Measurements from ENCODE around the gene TRIM77. TPM values are rescaled to one million over a fixed set of nuclear protein-coding genes. Genes with fewer than 3 reads are reported as not detected.

TRIM77 gene
- total RNA-seq, 4 donors from 2014 or later, result not detected

Small RNA genes lying within 50 kb of the gene (small RNA-seq; reads per million reads assigned to genes)
- 0 reads per million in 4 donors for gene AP003122.3

Other genes with a start within 250 kb of the TRIM77 start
- 1 to 10 TPM in 3 of 4 donors, not detected in 1; 2.6 to 3.0 (median 2.9) TPM for gene NOX4, start 218.9 kb upstream of the TRIM77 start, total RNA-seq
- gene TRIM49, start 98.3 kb downstream of the TRIM77 start, total RNA-seq, result not detected
- gene TRIM64B, start 168.2 kb downstream of the TRIM77 start, total RNA-seq, result not detected
- gene TRIM49D1, start 211.9 kb downstream of the TRIM77 start, total RNA-seq, result not detected
- not detected for gene TRIM49D2, start 213.8 kb downstream of the TRIM77 start, total RNA-seq

Measured in transverse colon (tissue), 4 donors.